Measurements from ENCODE around the gene GPR135. TPM values are rescaled to one million over a fixed set of nuclear protein-coding genes. Genes with fewer than 3 reads are reported as not detected.

GPR135 gene
- total RNA-seq, 3 donors from 2014 or later: 4.4 to 5.9 (median 5.1) TPM

DNA sequence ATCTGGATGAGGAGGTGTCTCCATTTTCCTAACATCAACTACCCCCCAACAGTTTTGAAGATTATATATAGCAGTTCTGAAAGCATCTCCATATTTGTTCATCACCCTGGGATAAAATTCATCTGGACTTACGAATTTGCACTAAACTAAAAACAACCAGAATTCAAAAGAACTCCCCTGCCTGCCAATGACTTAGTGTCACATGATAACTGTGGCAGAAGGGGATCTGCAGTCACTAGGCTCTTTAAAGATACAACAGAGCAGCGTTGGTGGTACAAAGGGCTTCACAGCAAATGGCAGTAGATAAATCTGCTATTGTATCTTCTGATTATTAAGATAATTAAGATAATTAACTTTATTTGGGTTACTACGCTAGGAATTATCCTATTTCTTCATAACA lies 30.1 kb downstream of the GPR135 start:
- no peak for DNase-seq (ENCODE audit: low spot score in 2 of 2)
- Histone ChIP-seq H3K9me3 (no peaks in the 10 kb centered on the region), H3K27me3 (no peaks in the 10 kb centered on the region), H3K36me3 (no peaks in the 10 kb centered on the region), H3K4me3 (no peak overlapping the region), H3K27ac (no peak overlapping the region), H3K4me1 (no peaks in the 10 kb centered on the region)
- intact Hi-C loops (cut with DNase I; ENCODE audit: low total_unique reads): no loop called here
- TF ChIP-seq POLR2AphosphoS5 (IDR thresholded peaks at IDR 0.05) (no peak), CTCF (IDR thresholded peaks at IDR 0.05) (no peak), POLR2A (IDR thresholded peaks at IDR 0.05) (no peak)

GRCh38 chr14:59429790-59430189 lies 35.4 kb downstream of the GPR135 start:
- no peaks in the 10 kb centered on the region for H3K4me1 ChIP-seq
- H3K27ac ChIP-seq: no peak overlapping the region
- intact Hi-C loops (cut with DNase I; ENCODE audit: low total_unique reads): no loop called here
- no peak overlapping the region for H3K4me3 ChIP-seq
- TF ChIP-seq POLR2A (IDR thresholded peaks at IDR 0.05) (no peak), POLR2AphosphoS5 (IDR thresholded peaks at IDR 0.05) (no peak), CTCF (IDR thresholded peaks at IDR 0.05) (no peak)
- H3K36me3 ChIP-seq: no peaks in the 10 kb centered on the region
- H3K27me3 ChIP-seq: no peaks in the 10 kb centered on the region
- H3K9me3 ChIP-seq: no peaks in the 10 kb centered on the region
- DNase-seq (ENCODE audit: low spot score in 2 of 2): no peak

DNA sequence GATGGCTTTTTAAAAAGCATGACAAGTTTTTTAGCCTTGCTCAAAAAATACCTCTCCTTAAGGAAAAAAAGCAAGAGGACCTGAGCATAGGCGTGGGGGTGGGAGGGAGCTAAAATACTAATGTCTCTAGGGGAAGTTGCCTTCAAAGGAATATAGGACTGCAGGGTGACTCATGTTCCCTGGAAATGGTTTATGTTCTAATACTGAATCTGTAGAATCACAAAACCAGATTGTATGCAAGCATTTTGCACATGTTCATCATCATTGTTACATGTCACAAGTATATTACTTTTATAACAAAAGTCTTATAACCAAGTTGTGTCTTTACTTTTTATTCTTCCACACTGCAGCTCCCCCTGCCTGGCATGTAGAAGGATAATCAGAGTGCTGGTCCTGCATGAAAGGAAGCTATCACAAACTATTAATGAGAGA lies 36.6 kb downstream of the GPR135 start:
- intact Hi-C loops (cut with DNase I; ENCODE audit: low total_unique reads): no loop called here
- no peak for TF ChIP-seq CTCF (IDR thresholded peaks at IDR 0.05)
- TF ChIP-seq POLR2AphosphoS5 (IDR thresholded peaks at IDR 0.05): no peak
- TF ChIP-seq POLR2A (IDR thresholded peaks at IDR 0.05): no peak
- no peaks in the 10 kb centered on the region for H3K9me3 ChIP-seq
- H3K4me3 ChIP-seq: no peak overlapping the region
- no peaks in the 10 kb centered on the region for H3K4me1 ChIP-seq
- no peak for DNase-seq (ENCODE audit: low spot score in 2 of 2)
- peak overlapping the region in 1 of 2 donors; percentile 49 for H3K27ac ChIP-seq
- no peaks in the 10 kb centered on the region for H3K27me3 ChIP-seq
- H3K36me3 ChIP-seq: no peaks in the 10 kb centered on the region

- no peaks in the 10 kb centered on the region for H3K36me3 ChIP-seq
- no peaks in the 10 kb centered on the region for H3K9me3 ChIP-seq
- TF ChIP-seq CTCF (IDR thresholded peaks at IDR 0.05) (no peak), POLR2A (IDR thresholded peaks at IDR 0.05) (no peak)
- DNase-seq (ENCODE audit: low spot score in 2 of 2): no peak
- no peak overlapping the region for H3K4me3 ChIP-seq
- no peaks in the 10 kb centered on the region for H3K4me1 ChIP-seq
- intact Hi-C loops (cut with DNase I; ENCODE audit: low total_unique reads): no loop called here
- no peaks in the 10 kb centered on the region for H3K27me3 ChIP-seq
- peak overlapping the region in 1 of 2 donors; percentile 49 for H3K27ac ChIP-seq
Observed at GRCh38 chr14:59427653-59428580, 37.3 kb downstream of the GPR135 start.

DNA sequence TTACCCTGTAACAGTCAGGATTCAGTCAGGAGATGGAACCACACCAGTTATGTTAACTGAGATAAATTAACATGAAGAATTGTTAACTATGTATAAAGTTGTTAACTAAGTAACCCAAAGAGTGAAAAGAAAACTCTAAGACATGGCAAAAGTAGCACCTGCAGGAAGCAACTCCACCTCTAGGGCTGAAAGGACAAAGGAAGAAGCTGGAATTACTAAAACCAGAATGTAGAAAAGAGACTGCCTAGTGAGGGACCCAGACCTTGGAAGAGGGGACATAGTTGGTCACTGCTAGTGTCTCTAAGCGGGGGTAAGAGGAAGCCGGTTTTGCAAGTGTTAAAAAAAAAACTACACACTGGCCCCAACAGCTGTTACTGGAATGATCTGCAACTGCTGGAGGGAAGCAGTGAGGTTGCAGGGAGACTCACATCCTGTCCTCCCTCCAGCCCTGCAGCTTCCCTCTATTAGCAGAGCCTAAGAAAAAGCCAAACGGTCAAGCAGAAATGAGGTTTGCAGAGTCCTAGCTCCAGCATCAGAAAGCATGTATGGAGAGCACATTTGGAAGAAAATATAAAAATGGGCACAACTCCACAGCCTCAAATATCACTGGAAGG lies 39.8 kb downstream of the GPR135 start:
- intact Hi-C loops (cut with DNase I; ENCODE audit: low total_unique reads): no loop called here
- no peak for DNase-seq (ENCODE audit: low spot score in 2 of 2)
- Histone ChIP-seq H3K36me3 (no peaks in the 10 kb centered on the region), H3K4me3 (no peak overlapping the region), H3K4me1 (no peaks in the 10 kb centered on the region), H3K9me3 (no peaks in the 10 kb centered on the region), H3K27ac (no peak overlapping the region), H3K27me3 (no peaks in the 10 kb centered on the region)
- TF ChIP-seq POLR2AphosphoS5 (IDR thresholded peaks at IDR 0.05) (no peak), CTCF (IDR thresholded peaks at IDR 0.05) (peak in 1 of 3 donors; percentile 10)
